ENCODE data around the gene CHCHD6. TPM values are rescaled to one million over a fixed set of nuclear protein-coding genes. Genes with fewer than 3 reads are reported as not detected.

Gene CHCHD6
- total RNA-seq, 1 donor = 9.1 TPM

GRCh38 chr3:126765187-126766069, 61.4 kb downstream of the CHCHD6 start:
- DNase-seq (ENCODE audit: low read depth) = no peak
- TF ChIP-seq, protein P1, sequence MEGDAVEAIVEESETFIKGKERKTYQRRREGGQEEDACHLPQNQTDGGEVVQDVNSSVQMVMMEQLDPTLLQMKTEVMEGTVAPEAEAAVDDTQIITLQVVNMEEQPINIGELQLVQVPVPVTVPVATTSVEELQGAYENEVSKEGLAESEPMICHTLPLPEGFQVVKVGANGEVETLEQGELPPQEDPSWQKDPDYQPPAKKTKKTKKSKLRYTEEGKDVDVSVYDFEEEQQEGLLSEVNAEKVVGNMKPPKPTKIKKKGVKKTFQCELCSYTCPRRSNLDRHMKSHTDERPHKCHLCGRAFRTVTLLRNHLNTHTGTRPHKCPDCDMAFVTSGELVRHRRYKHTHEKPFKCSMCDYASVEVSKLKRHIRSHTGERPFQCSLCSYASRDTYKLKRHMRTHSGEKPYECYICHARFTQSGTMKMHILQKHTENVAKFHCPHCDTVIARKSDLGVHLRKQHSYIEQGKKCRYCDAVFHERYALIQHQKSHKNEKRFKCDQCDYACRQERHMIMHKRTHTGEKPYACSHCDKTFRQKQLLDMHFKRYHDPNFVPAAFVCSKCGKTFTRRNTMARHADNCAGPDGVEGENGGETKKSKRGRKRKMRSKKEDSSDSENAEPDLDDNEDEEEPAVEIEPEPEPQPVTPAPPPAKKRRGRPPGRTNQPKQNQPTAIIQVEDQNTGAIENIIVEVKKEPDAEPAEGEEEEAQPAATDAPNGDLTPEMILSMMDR (IDR thresholded peaks at IDR 0.05; ENCODE audit: insufficient read depth, low read depth, low read length) = no peak

GRCh38 chr3:126766653-126767052, 62.6 kb downstream of the CHCHD6 start:
- TF ChIP-seq, protein P1 (IDR thresholded peaks at IDR 0.05; ENCODE audit: insufficient read depth, low read depth, low read length) = no peak
- no peak for DNase-seq (ENCODE audit: low read depth)
- no peak overlapping the region for H3K4me3 ChIP-seq (ENCODE audit: low read depth, low read length)

More at GRCh38 chr3:126765187-126766069, 61.4 kb downstream of the CHCHD6 start:
- H3K4me3 ChIP-seq (ENCODE audit: low read depth, low read length) = no peak overlapping the region

- TF ChIP-seq, protein P1 (IDR thresholded peaks at IDR 0.05; ENCODE audit: insufficient read depth, low read depth, low read length) = no peak
- no peak overlapping the region for H3K4me3 ChIP-seq (ENCODE audit: low read depth, low read length)
- no peak for DNase-seq (ENCODE audit: low read depth)
Measured at GRCh38 chr3:126768903-126769302, 64.9 kb downstream of the CHCHD6 start.

GRCh38 chr3:126770096-126770495, 66.1 kb downstream of the CHCHD6 start:
- no peak for DNase-seq (ENCODE audit: low read depth)
- TF ChIP-seq, protein P1 (IDR thresholded peaks at IDR 0.05; ENCODE audit: insufficient read depth, low read depth, low read length) = no peak
- H3K4me3 ChIP-seq (ENCODE audit: low read depth, low read length) = no peak overlapping the region

GRCh38 chr3:126773167-126773566, 69.1 kb downstream of the CHCHD6 start:
- no peak for DNase-seq (ENCODE audit: low read depth)
- no peak overlapping the region for H3K4me3 ChIP-seq (ENCODE audit: low read depth, low read length)
- TF ChIP-seq, protein P1 (IDR thresholded peaks at IDR 0.05; ENCODE audit: insufficient read depth, low read depth, low read length) = no peak

DNA sequence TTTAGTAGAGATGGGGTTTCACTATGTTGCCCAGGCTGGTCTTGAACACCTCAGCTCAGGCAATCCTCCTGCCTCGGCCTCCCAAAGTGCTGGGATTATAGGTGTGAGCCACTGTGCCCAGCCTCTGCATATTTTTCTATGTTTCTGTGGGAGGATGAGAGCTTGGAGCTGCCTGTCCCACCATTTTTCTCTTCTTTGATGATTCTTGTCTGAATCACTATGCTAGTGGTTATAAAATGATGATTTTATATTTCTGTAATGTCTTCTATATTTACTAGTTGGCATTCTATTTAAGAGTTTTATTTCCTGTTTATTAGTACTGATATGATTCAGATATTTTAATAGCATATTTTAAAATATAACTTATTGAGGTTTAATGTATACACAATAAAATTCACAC, 69.7 kb downstream of the CHCHD6 start:
- no peak overlapping the region for H3K4me3 ChIP-seq (ENCODE audit: low read depth, low read length)
- no peak for DNase-seq (ENCODE audit: low read depth)
- TF ChIP-seq, protein P1 (IDR thresholded peaks at IDR 0.05; ENCODE audit: insufficient read depth, low read depth, low read length) = no peak

Measured in fibroblast of villous mesenchyme (primary cell).